Kidney (tissue), 14 donors: ENCODE measurements around the gene HTR6. TPM values are rescaled to one million over a fixed set of nuclear protein-coding genes. Genes with fewer than 3 reads are reported as not detected.

Source experiments
- DNase-seq, 5 donors: peaks; one replicate each; pipeline ENCODE4 v3.0.0-alpha.2; 2013 to 2020
- FAIRE-seq: peaks from 2 replicates; lab custom pipeline; 2012; peaks lifted over from hg19 to GRCh38; lab: Jason Lieb, UNC
- H3K27ac ChIP-seq, 2 donors: one replicate each; pipeline ENCODE4 v1.7.0; 2013; ENCODE audit warnings: low read depth in 2 of 2, low read length in 2 of 2, inconsistent platforms in 1 of 2
- H3K27me3 ChIP-seq: one replicate; pipeline ENCODE4 v1.7.1; 2013; ENCODE audit warnings: low read length, inconsistent platforms; ENCODE audit not compliant: control insufficient read depth, insufficient read depth
- H3K36me3 ChIP-seq, 3 donors: one replicate each; pipeline versions ENCODE4 v1.7.0 to v1.7.1; 2013; ENCODE audit warnings: low read length in 3 of 3, control low read depth in 1 of 3, inconsistent platforms in 1 of 3; ENCODE audit not compliant: insufficient read depth in 3 of 3, control insufficient read depth in 2 of 3
- H3K4me1 ChIP-seq, 3 donors: one replicate each; pipeline versions ENCODE4 v1.7.0 to v1.7.1; 2013; ENCODE audit warnings: low read length in 3 of 3, inconsistent platforms in 1 of 3, low read depth in 1 of 3; ENCODE audit not compliant: control insufficient read depth in 2 of 3, insufficient read depth in 2 of 3
- H3K4me3 ChIP-seq, 3 donors: one replicate each; pipeline versions ENCODE4 v1.7.0 to v1.8.1; 2013; ENCODE audit warnings: low read length in 3 of 3, control low read depth in 1 of 3, inconsistent platforms in 1 of 3
- H3K9ac ChIP-seq, 3 donors: one replicate each; pipeline versions ENCODE4 v1.7.0 to v1.7.1; 2013; ENCODE audit warnings: low read length in 3 of 3, control low read depth in 1 of 3, inconsistent platforms in 1 of 3
- H3K9me3 ChIP-seq, 3 donors: one replicate each; pipeline versions ENCODE4 v1.7.0 to v1.7.1; 2013; ENCODE audit warnings: low read length in 3 of 3, control low read depth in 1 of 3, inconsistent platforms in 1 of 3; ENCODE audit not compliant: control insufficient read depth in 2 of 3, insufficient read depth in 1 of 3
- intact Hi-C: fragments of 100-400 bp; cut with DNase I; formaldehyde crosslinking; loops from one replicate; pipeline ENCODE4 v1.11.1; 2022
- polyA plus RNA-seq: library from polyadenylated mRNA; stranded (reverse); fragments of 350-450 nt; fragmentation: Illumina TruSeq; extraction: RNeasy Lipid Tissue Mini Kit (QIAGEN cat#74804); gene quantifications from one replicate; pipeline ENCODE4 v1.2.3, GENCODE V29; 2014; ENCODE audit warnings: low read depth, low replicate concordance; ENCODE audit not compliant: insufficient read depth
- total RNA-seq: library from RNA; stranded (reverse); fragmentation: NEBNext Ultra II Directional; extraction: Animal tissue kit (Norgen Biotek cat#: 25700); gene quantifications from one replicate; pipeline ENCODE4 v1.2.1, GENCODE V29; 2021
- TF ChIP-seq, protein P1 (sequence below): IDR thresholded peaks from 3 replicates; pipeline ENCODE4 v1.5.1; 2012; ENCODE audit warnings: mild to moderate bottlenecking, moderate library complexity, borderline replicate concordance; ENCODE audit not compliant: insufficient read depth; ENCODE audit errors: extremely low read depth
- donor health status: control.
- donor health status: control.
- donor health status: control.
- donor health status: control.
- donor health status: control.
- donor health status: DM: yes; HTN: yes; CAD: no.
- donor health status: Normal renal cell carcinoma (clear cell type).

The HTR6 gene
- total and polyA plus RNA-seq, 2 donors from 2014 or later, result not detected

DNA sequence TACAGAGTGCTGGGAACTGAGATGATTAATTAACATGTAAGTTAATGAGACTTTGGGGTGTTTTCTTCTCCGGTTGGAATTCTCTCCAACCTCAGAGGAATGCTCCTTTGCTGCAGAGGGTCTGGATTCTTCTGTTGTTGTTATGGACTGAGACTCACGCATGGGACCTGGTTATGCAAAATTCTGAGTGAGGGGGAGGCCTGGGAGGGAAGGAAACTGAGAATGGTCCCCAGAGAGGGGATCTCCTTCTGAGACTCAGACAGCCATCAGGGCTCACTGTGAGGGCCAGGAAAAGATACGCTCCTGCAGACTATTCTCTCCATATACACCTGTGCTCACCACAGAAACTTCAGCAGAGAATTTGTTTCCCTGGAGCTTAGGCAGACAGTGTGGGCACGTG is 56.3 kb downstream of the HTR6 start:
- TF ChIP-seq, protein P1, sequence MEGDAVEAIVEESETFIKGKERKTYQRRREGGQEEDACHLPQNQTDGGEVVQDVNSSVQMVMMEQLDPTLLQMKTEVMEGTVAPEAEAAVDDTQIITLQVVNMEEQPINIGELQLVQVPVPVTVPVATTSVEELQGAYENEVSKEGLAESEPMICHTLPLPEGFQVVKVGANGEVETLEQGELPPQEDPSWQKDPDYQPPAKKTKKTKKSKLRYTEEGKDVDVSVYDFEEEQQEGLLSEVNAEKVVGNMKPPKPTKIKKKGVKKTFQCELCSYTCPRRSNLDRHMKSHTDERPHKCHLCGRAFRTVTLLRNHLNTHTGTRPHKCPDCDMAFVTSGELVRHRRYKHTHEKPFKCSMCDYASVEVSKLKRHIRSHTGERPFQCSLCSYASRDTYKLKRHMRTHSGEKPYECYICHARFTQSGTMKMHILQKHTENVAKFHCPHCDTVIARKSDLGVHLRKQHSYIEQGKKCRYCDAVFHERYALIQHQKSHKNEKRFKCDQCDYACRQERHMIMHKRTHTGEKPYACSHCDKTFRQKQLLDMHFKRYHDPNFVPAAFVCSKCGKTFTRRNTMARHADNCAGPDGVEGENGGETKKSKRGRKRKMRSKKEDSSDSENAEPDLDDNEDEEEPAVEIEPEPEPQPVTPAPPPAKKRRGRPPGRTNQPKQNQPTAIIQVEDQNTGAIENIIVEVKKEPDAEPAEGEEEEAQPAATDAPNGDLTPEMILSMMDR, result no peak
- Histone ChIP-seq H3K4me1 (peaks cover 0 to 2% (median 0%) of the 10 kb centered on the region in 3 donors), H3K4me3 (no peak overlapping the region), H3K9me3 (no peaks in the 10 kb centered on the region), H3K9ac (no peak overlapping the region), H3K36me3 (peaks cover 0 to 3% (median 2%) of the 10 kb centered on the region in 3 donors), H3K27ac (no peak overlapping the region), H3K27me3 (no peaks in the 10 kb centered on the region)
- DNase-seq (no peak), FAIRE-seq (no peak)
- intact Hi-C loops, result no loop called here

DNA sequence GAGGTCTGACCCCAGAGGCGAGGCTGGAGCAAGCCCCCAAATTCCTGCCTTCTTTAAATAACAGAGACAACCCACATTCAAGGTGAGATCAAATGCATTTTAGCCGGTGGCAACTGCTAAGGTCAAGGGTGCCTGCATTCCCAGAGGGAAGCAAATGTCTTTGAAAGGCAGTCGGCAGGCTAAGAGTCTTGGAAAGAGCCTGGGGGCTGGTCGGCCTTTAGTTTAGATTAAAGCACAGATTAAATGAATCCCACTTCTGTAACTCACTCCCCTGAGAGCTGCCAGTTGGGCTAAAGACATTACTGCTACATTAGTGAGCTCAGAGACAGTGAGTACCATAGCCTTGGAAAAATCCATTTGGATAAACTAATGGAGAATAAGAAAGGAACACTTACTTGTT is 59.2 kb downstream of the HTR6 start:
- Histone ChIP-seq H3K4me3 (no peak overlapping the region), H3K9ac (no peak overlapping the region), H3K36me3 (peaks cover 0 to 12% (median 11%) of the 10 kb centered on the region in 3 donors), H3K4me1 (peaks cover 0 to 2% (median 0%) of the 10 kb centered on the region in 3 donors), H3K27me3 (no peaks in the 10 kb centered on the region), H3K27ac (no peak overlapping the region), H3K9me3 (no peaks in the 10 kb centered on the region)
- intact Hi-C loops, result no loop called here
- FAIRE-seq (no peak), DNase-seq (no peak)
- TF ChIP-seq, protein P1, result no peak

DNA sequence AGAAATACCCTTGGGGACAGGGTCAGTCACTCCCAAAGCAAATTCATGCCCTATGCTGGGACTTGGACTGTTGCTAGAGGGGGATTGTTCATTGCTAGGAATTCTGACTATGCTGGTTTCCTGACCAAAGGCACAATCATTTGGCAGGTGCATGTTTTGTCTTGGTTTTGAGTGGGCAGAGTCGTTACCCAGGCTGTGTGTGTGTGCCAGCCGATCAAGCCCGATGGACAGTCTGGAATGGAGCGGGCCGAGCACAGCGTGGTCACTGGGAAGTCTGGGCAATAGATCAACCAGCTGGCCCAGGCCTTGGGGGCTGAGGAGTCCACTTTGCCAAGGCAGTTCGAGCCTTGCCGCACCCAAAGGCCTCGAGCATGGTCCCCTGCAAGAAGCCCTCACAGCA is 60.9 kb downstream of the HTR6 start:
- peak overlapping the region in 1 of 2 donors; percentile 27 for H3K27ac ChIP-seq
- H3K4me3 ChIP-seq, result no peak overlapping the region
- TF ChIP-seq, protein P1, result no peak
- no peak for DNase-seq
- H3K4me1 ChIP-seq, result peaks cover 0 to 2% (median 0%) of the 10 kb centered on the region in 3 donors
- intact Hi-C loops, result no loop called here
- peaks cover 0 to 16% (median 11%) of the 10 kb centered on the region in 3 donors for H3K36me3 ChIP-seq
- H3K27me3 ChIP-seq, result no peaks in the 10 kb centered on the region
- FAIRE-seq, result no peak
- no peak overlapping the region for H3K9ac ChIP-seq
- H3K9me3 ChIP-seq, result peaks cover 0 to 1% (median 0%) of the 10 kb centered on the region in 3 donors
